K562 (cell line): ENCODE results near the gene AKT1. TPM values are rescaled to one million over a fixed set of nuclear protein-coding genes. Genes with fewer than 3 reads are reported as not detected.

ENCODE experiments used
- ATAC-seq: fragments of 200-7000 bp; cut with Tn5 transposase; 3 replicates; pipeline ENCODE4 v1.9.1; 2020; ENCODE audit warnings: moderate library complexity
- BruUV-seq: library from RNA; stranded (reverse); fragments of 400-500 nt; replicated peaks from 2 replicates; lab custom pipeline; 2021; lab: Mats Ljungman, UMichigan
- CTCF ChIA-PET: fragments of 300-600 bp; formaldehyde crosslinking; extraction: SDS; loops from one replicate; lab custom pipeline; 2021; ENCODE audit warnings: low intra/inter-chr PET ratio; lab: Yijun Ruan, JAX
- POLR2A ChIA-PET: fragments of 300-600, 350-650 bp; sonication (Branson Sonifier 250); formaldehyde crosslinking; extraction: SDS; loops from one replicate; lab custom pipeline; 2021; ENCODE audit warnings: antibody characterized with exemption, inconsistent platforms; lab: Yijun Ruan, JAX
- DNase-seq, 4 experiments: peaks; one replicate each; pipeline versions ENCODE4 v3.0.0 to v3.0.0-alpha.2; 2011 to 2018; ENCODE audit warnings: low spot score in 3 of 4, mixed read lengths in 3 of 4; ENCODE audit errors: extremely low read depth in 1 of 4
- FAIRE-seq: peaks from 2 replicates; lab custom pipeline; 2011; peaks lifted over from hg19 to GRCh38; lab: Jason Lieb, UNC
- H2AFZ ChIP-seq: 2 replicates; pipeline ENCODE4 v1.6.0; 2011; ENCODE audit warnings: low read depth, low read length, control low read depth, inconsistent platforms
- H3K27ac ChIP-seq: fragments of 200-600 bp; 3 replicates; pipeline ENCODE4 v1.8.0; 2011; ENCODE audit warnings: low read depth, mild to moderate bottlenecking, control low read depth, inconsistent platforms, low read length, moderate library complexity, mixed read lengths; ENCODE audit errors: extremely low read depth
- H3K27me3 ChIP-seq, 2 experiments: fragments of 300-600 bp in 1 of 2; 2 replicates in 1 of 2; 3 replicates in 1 of 2; pipeline versions ENCODE4 v1.6.0 to v1.8.0; 2011; ENCODE audit warnings: inconsistent platforms in 2 of 2, low read length in 2 of 2, mild to moderate bottlenecking in 1 of 2, mixed read lengths in 1 of 2, moderate library complexity in 1 of 2; ENCODE audit not compliant: control insufficient read depth in 2 of 2, insufficient read depth in 2 of 2
- H3K36me3 ChIP-seq: fragments of 300-600 bp; 3 replicates; pipeline ENCODE4 v1.8.0; 2011; ENCODE audit warnings: mild to moderate bottlenecking, low read length, inconsistent platforms; ENCODE audit not compliant: control insufficient read depth, insufficient read depth
- H3K4me1 ChIP-seq, 2 experiments: fragments of 200-600 bp in 1 of 2; replicated peaks in 1 of 2; 2 replicates in 1 of 2; 3 replicates in 1 of 2; pipeline versions ENCODE4 v1.5.1 to v1.8.0; 2011; ENCODE audit warnings: inconsistent platforms in 2 of 2, low read length in 2 of 2, mild to moderate bottlenecking in 1 of 2, mixed read lengths in 1 of 2, moderate library complexity in 1 of 2; ENCODE audit not compliant: control insufficient read depth in 2 of 2, insufficient read depth in 2 of 2
- H3K4me2 ChIP-seq: 2 replicates; pipeline ENCODE4 v1.6.1; 2011; ENCODE audit warnings: low read length, control low read depth, inconsistent platforms, mixed read lengths; ENCODE audit not compliant: insufficient read depth
- H3K4me3 ChIP-seq: fragments of 200-600 bp; sonication (generic), shearing (Covaris generic); 2 replicates; pipeline ENCODE4 v1.5.1; 2016; ENCODE audit warnings: control low read depth, inconsistent platforms
- H3K79me2 ChIP-seq: fragments of 200-600 bp; 3 replicates; pipeline ENCODE4 v1.8.0; 2011; ENCODE audit warnings: low read length, inconsistent platforms; ENCODE audit not compliant: control insufficient read depth, insufficient read depth
- H3K9ac ChIP-seq, 2 experiments: 2 replicates each; pipeline versions ENCODE4 v1.6.0 to v1.6.1; 2011; ENCODE audit warnings: low read depth in 2 of 2, low read length in 2 of 2, control low read depth in 1 of 2, inconsistent platforms in 1 of 2, mild to moderate bottlenecking in 1 of 2, mixed read lengths in 1 of 2; ENCODE audit not compliant: insufficient read depth in 1 of 2
- H3K9me1 ChIP-seq: one replicate; pipeline ENCODE4 v1.6.0; 2011; ENCODE audit warnings: inconsistent platforms, mild to moderate bottlenecking, low read length, moderate library complexity; ENCODE audit not compliant: control insufficient read depth, insufficient read depth
- H3K9me3 ChIP-seq: replicated peaks from 2 replicates; pipeline ENCODE4 v1.5.1; 2011; ENCODE audit warnings: low read depth, low read length, inconsistent platforms; ENCODE audit not compliant: control insufficient read depth, insufficient read depth
- H4K20me1 ChIP-seq: replicated peaks from 2 replicates; pipeline ENCODE4 v1.6.1; 2011; ENCODE audit warnings: low read length, inconsistent platforms, mixed read lengths; ENCODE audit not compliant: control insufficient read depth, insufficient read depth
- RBFOX2 ChIP-seq: fragments of 200-400 bp; formaldehyde crosslinking; IDR thresholded peaks from 2 replicates; pipeline ENCODE4 v1.6.1; 2017; ENCODE audit warnings: low read depth, mild to moderate bottlenecking, low read length, moderate library complexity
- WGBS: fragments of 100-300 bp; shearing (Covaris generic); methylation state at CpG from one replicate; pipeline ENCODE4 v1.1.6; 2016; ENCODE audit warnings: low coverage, mixed read lengths; ENCODE audit not compliant: insufficient coverage; ENCODE audit errors: missing lambda C conversion rate; 5-methylcytosine and 5-hydroxymethylcytosine counted together
- in situ Hi-C: fragments of 300-500 bp; cut with MboI; formaldehyde crosslinking; loops from 4 replicates; pipeline ENCODE4 v1.15.0; 2018; ENCODE audit warnings: inconsistent platforms, mixed read lengths
- intact Hi-C: fragments of 100-400 bp; cut with micrococcal nuclease; formaldehyde crosslinking; loops from 2 replicates; pipeline ENCODE4 v1.14.2; 2022
- polyA plus RNA-seq, 8 experiments: library from polyadenylated mRNA; depleted of rRNA in 4 of 8; stranded (reverse) in 5 of 8; unstranded in 3 of 8; fragments of >200 nt; fragmentation: Nextera tagmentation in 2 of 8; fragmentation: Illumina TruSeq in 1 of 8; extraction: Ambion mirVana in 2 of 8; extraction: Trizol in 1 of 8; gene quantifications; 2 replicates each; pipeline versions ENCODE4 v1.2.1 to v1.2.3, GENCODE V29; 2011 to 2014; ENCODE audit warnings: inconsistent platforms in 1 of 8, missing spikeins in 1 of 8
- total RNA-seq, 7 experiments: library from RNA; depleted of rRNA in 6 of 7; stranded (reverse); fragments of >200 nt in 6 of 7; fragmentation: Illumina TruSeq in 2 of 7; extraction: Trizol in 2 of 7; gene quantifications; 2 replicates each; pipeline versions ENCODE4 v1.2.1 to v1.2.3, GENCODE V29; 2011 to 2021; ENCODE audit warnings: low replicate concordance in 1 of 7
- TF ChIP-seq, protein P1 (sequence below): fragments of 450-650 bp; IDR thresholded peaks from 2 replicates; pipeline ENCODE4 v1.6.1; 2017; ENCODE audit warnings: antibody characterized with exemption, mild to moderate bottlenecking

The AKT1 gene
- total and polyA plus RNA-seq, 9 of the 15 experiments (the other 6 are each of a cell fraction or from before 2014, with no cell fraction given): 0.49 to 132 (median 75.1) TPM

GRCh38 chr14:104786726-104787675 is 8.5 kb downstream of the AKT1 start:
- H3K79me2 ChIP-seq: peaks cover 20% of the 10 kb centered on the region
- H3K27ac ChIP-seq: no peak overlapping the region
- no peak overlapping the region for H3K4me3 ChIP-seq
- H3K9ac ChIP-seq: no peak overlapping the region
- DNase-seq: no peak
- ChIA-PET POLR2A (interaction anchor here (0.6 to 1.1 kb wide), 3 partner anchors 8 to 1959 kb away, joined by 3 to 4 read pairs (median 4); no protein-coding TSS in a partner anchor), CTCF (no interaction called here)
- ATAC-seq: no peak
- no peaks in the 10 kb centered on the region for H3K9me3 ChIP-seq
- H3K9me1 ChIP-seq: no peaks in the 10 kb centered on the region
- FAIRE-seq: no peak
- H4K20me1 ChIP-seq: no peaks in the 10 kb centered on the region; the same call in 1 of the 2 replicates
- peaks cover 52% of the 10 kb centered on the region; the same call in 1 of the 3 replicates for H3K36me3 ChIP-seq
- TF ChIP-seq, protein P1, sequence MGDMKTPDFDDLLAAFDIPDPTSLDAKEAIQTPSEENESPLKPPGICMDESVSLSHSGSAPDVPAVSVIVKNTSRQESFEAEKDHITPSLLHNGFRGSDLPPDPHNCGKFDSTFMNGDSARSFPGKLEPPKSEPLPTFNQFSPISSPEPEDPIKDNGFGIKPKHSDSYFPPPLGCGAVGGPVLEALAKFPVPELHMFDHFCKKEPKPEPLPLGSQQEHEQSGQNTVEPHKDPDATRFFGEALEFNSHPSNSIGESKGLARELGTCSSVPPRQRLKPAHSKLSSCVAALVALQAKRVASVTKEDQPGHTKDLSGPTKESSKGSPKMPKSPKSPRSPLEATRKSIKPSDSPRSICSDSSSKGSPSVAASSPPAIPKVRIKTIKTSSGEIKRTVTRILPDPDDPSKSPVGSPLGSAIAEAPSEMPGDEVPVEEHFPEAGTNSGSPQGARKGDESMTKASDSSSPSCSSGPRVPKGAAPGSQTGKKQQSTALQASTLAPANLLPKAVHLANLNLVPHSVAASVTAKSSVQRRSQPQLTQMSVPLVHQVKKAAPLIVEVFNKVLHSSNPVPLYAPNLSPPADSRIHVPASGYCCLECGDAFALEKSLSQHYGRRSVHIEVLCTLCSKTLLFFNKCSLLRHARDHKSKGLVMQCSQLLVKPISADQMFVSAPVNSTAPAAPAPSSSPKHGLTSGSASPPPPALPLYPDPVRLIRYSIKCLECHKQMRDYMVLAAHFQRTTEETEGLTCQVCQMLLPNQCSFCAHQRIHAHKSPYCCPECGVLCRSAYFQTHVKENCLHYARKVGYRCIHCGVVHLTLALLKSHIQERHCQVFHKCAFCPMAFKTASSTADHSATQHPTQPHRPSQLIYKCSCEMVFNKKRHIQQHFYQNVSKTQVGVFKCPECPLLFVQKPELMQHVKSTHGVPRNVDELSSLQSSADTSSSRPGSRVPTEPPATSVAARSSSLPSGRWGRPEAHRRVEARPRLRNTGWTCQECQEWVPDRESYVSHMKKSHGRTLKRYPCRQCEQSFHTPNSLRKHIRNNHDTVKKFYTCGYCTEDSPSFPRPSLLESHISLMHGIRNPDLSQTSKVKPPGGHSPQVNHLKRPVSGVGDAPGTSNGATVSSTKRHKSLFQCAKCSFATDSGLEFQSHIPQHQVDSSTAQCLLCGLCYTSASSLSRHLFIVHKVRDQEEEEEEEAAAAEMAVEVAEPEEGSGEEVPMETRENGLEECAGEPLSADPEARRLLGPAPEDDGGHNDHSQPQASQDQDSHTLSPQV: no peak
- peak; percentile 54 for TF ChIP-seq RBFOX2
- H2AFZ ChIP-seq: no peak overlapping the region
- peaks cover 0 to 46% of the 10 kb centered on the region in 2 experiments; a peak in 2 of 5 replicates for H3K4me1 ChIP-seq
- WGBS: 85% methylated on average over 12 of the region's 30 CpGs
- H3K27me3 ChIP-seq: no peaks in the 10 kb centered on the region
- no peak overlapping the region for H3K4me2 ChIP-seq
- in situ Hi-C loops (no loop called here), intact Hi-C loops (no loop called here)
- no TSS peak for BruUV-seq
